Activated naive CD8-positive, alpha-beta T cell (primary cell): ENCODE data around the gene RBMX.

ENCODE experiments used
- H3K27ac Mint-ChIP-seq: one replicate; pipeline ENCODE4 v1.8.0; 2021; ENCODE audit warnings: mixed read lengths
- H3K27me3 Mint-ChIP-seq: one replicate; pipeline ENCODE4 v1.8.0; 2021; ENCODE audit warnings: mixed read lengths
- H3K36me3 Mint-ChIP-seq: one replicate; pipeline ENCODE4 v1.8.0; 2021; ENCODE audit warnings: mixed read lengths
- H3K4me1 Mint-ChIP-seq: one replicate; pipeline ENCODE4 v1.8.0; 2021; ENCODE audit warnings: low read depth, mixed read lengths
- H3K4me3 Mint-ChIP-seq: one replicate; pipeline ENCODE4 v1.8.0; 2021; ENCODE audit warnings: mild to moderate bottlenecking, mixed read lengths
- H3K9me3 Mint-ChIP-seq: one replicate; pipeline ENCODE4 v1.8.0; 2021; ENCODE audit warnings: low read depth, mixed read lengths

The RBMX gene

GRCh38 chrX:136866337-136867095 lies 14.0 kb downstream of the RBMX start:
- no peaks in the 10 kb centered on the region for H3K27me3 Mint-ChIP-seq
- peak overlapping the region; percentile 66 for H3K4me3 Mint-ChIP-seq
- peak overlapping the region; percentile 64 for H3K27ac Mint-ChIP-seq

GRCh38 chrX:136865270-136866158 lies 15.0 kb downstream of the RBMX start:
- H3K4me1 Mint-ChIP-seq: peaks cover 42% of the 10 kb centered on the region
- H3K4me3 Mint-ChIP-seq: no peak overlapping the region
- peak overlapping the region; percentile 64 for H3K27ac Mint-ChIP-seq
- no peaks in the 10 kb centered on the region for H3K27me3 Mint-ChIP-seq
- H3K9me3 Mint-ChIP-seq: no peaks in the 10 kb centered on the region
- H3K36me3 Mint-ChIP-seq: peaks cover 8% of the 10 kb centered on the region

More at GRCh38 chrX:136866337-136867095, 14.0 kb downstream of the RBMX start:
- Mint-ChIP-seq H3K36me3 (peaks cover 7% of the 10 kb centered on the region), H3K9me3 (no peaks in the 10 kb centered on the region), H3K4me1 (peaks cover 40% of the 10 kb centered on the region)

- peaks cover 37% of the 10 kb centered on the region for H3K4me1 Mint-ChIP-seq
- no peak overlapping the region for H3K27ac Mint-ChIP-seq
- peaks cover 6% of the 10 kb centered on the region for H3K36me3 Mint-ChIP-seq
- H3K4me3 Mint-ChIP-seq: no peak overlapping the region
- H3K9me3 Mint-ChIP-seq: no peaks in the 10 kb centered on the region
- no peaks in the 10 kb centered on the region for H3K27me3 Mint-ChIP-seq
Observed at GRCh38 chrX:136863826-136864225, 16.7 kb downstream of the RBMX start.

GRCh38 chrX:136862546-136862945 lies 18.0 kb downstream of the RBMX start:
- no peak overlapping the region for H3K4me3 Mint-ChIP-seq
- H3K27ac Mint-ChIP-seq: no peak overlapping the region
- no peaks in the 10 kb centered on the region for H3K9me3 Mint-ChIP-seq
- peaks cover 11% of the 10 kb centered on the region for H3K36me3 Mint-ChIP-seq
- H3K27me3 Mint-ChIP-seq: no peaks in the 10 kb centered on the region
- H3K4me1 Mint-ChIP-seq: peaks cover 41% of the 10 kb centered on the region

GRCh38 chrX:136861877-136862276 lies 18.6 kb downstream of the RBMX start:
- H3K27me3 Mint-ChIP-seq: no peaks in the 10 kb centered on the region
- peaks cover 36% of the 10 kb centered on the region for H3K4me1 Mint-ChIP-seq
- peaks cover 9% of the 10 kb centered on the region for H3K36me3 Mint-ChIP-seq
- peak overlapping the region; percentile 59 for H3K27ac Mint-ChIP-seq
- H3K4me3 Mint-ChIP-seq: no peak overlapping the region
- no peaks in the 10 kb centered on the region for H3K9me3 Mint-ChIP-seq

- Mint-ChIP-seq H3K27ac (peak overlapping the region; percentile 66), H3K9me3 (no peaks in the 10 kb centered on the region), H3K4me1 (peaks cover 29% of the 10 kb centered on the region), H3K4me3 (no peak overlapping the region), H3K36me3 (peaks cover 16% of the 10 kb centered on the region), H3K27me3 (no peaks in the 10 kb centered on the region)
Observed at GRCh38 chrX:136858007-136858756, 22.3 kb downstream of the RBMX start.

GRCh38 chrX:136856551-136856950 lies 24.0 kb downstream of the RBMX start:
- H3K27ac Mint-ChIP-seq: no peak overlapping the region
- H3K9me3 Mint-ChIP-seq: no peaks in the 10 kb centered on the region
- peaks cover 24% of the 10 kb centered on the region for H3K4me1 Mint-ChIP-seq
- no peak overlapping the region for H3K4me3 Mint-ChIP-seq
- H3K27me3 Mint-ChIP-seq: no peaks in the 10 kb centered on the region
- peaks cover 16% of the 10 kb centered on the region for H3K36me3 Mint-ChIP-seq

- peaks cover 14% of the 10 kb centered on the region for H3K36me3 Mint-ChIP-seq
- H3K4me1 Mint-ChIP-seq: peaks cover 24% of the 10 kb centered on the region
- no peak overlapping the region for H3K4me3 Mint-ChIP-seq
- no peaks in the 10 kb centered on the region for H3K9me3 Mint-ChIP-seq
- no peaks in the 10 kb centered on the region for H3K27me3 Mint-ChIP-seq
- H3K27ac Mint-ChIP-seq: peak overlapping the region; percentile 28
Observed at GRCh38 chrX:136856050-136856449, 24.5 kb downstream of the RBMX start.

- H3K36me3 Mint-ChIP-seq: peaks cover 9% of the 10 kb centered on the region
- H3K27ac Mint-ChIP-seq: peak overlapping the region; percentile 41
- H3K9me3 Mint-ChIP-seq: no peaks in the 10 kb centered on the region
- H3K27me3 Mint-ChIP-seq: no peaks in the 10 kb centered on the region
- H3K4me1 Mint-ChIP-seq: peaks cover 10% of the 10 kb centered on the region
- H3K4me3 Mint-ChIP-seq: no peak overlapping the region
Observed at GRCh38 chrX:136851526-136851925, 29.0 kb downstream of the RBMX start.

GRCh38 chrX:136850441-136851175 lies 29.9 kb downstream of the RBMX start:
- Mint-ChIP-seq H3K4me1 (peaks cover 9% of the 10 kb centered on the region), H3K27ac (no peak overlapping the region), H3K4me3 (no peak overlapping the region), H3K9me3 (no peaks in the 10 kb centered on the region), H3K27me3 (no peaks in the 10 kb centered on the region), H3K36me3 (peaks cover 9% of the 10 kb centered on the region)

GRCh38 chrX:136849395-136849794 lies 31.1 kb downstream of the RBMX start:
- no peak overlapping the region for H3K27ac Mint-ChIP-seq
- H3K36me3 Mint-ChIP-seq: peaks cover 8% of the 10 kb centered on the region

GRCh38 chrX:136847874-136848273 lies 32.7 kb downstream of the RBMX start:
- peaks cover 4% of the 10 kb centered on the region for H3K4me1 Mint-ChIP-seq

More at GRCh38 chrX:136849395-136849794, 31.1 kb downstream of the RBMX start:
- Mint-ChIP-seq H3K4me1 (peaks cover 9% of the 10 kb centered on the region), H3K9me3 (no peaks in the 10 kb centered on the region), H3K4me3 (no peak overlapping the region), H3K27me3 (no peaks in the 10 kb centered on the region)

GRCh38 chrX:136839196-136839595 lies 41.3 kb downstream of the RBMX start:
- H3K27me3 Mint-ChIP-seq: no peaks in the 10 kb centered on the region
- no peaks in the 10 kb centered on the region for H3K9me3 Mint-ChIP-seq
- H3K4me1 Mint-ChIP-seq: no peaks in the 10 kb centered on the region
- H3K36me3 Mint-ChIP-seq: no peaks in the 10 kb centered on the region
- no peak overlapping the region for H3K4me3 Mint-ChIP-seq
- no peak overlapping the region for H3K27ac Mint-ChIP-seq

More at GRCh38 chrX:136847874-136848273, 32.7 kb downstream of the RBMX start:
- H3K9me3 Mint-ChIP-seq: no peaks in the 10 kb centered on the region
- no peak overlapping the region for H3K4me3 Mint-ChIP-seq
- no peak overlapping the region for H3K27ac Mint-ChIP-seq
- H3K27me3 Mint-ChIP-seq: no peaks in the 10 kb centered on the region
- peaks cover 3% of the 10 kb centered on the region for H3K36me3 Mint-ChIP-seq

- H3K27ac Mint-ChIP-seq: no peak overlapping the region
- no peaks in the 10 kb centered on the region for H3K27me3 Mint-ChIP-seq
- H3K9me3 Mint-ChIP-seq: no peaks in the 10 kb centered on the region
- H3K36me3 Mint-ChIP-seq: peaks cover 2% of the 10 kb centered on the region
- H3K4me3 Mint-ChIP-seq: no peak overlapping the region
- no peaks in the 10 kb centered on the region for H3K4me1 Mint-ChIP-seq
Observed at GRCh38 chrX:136835761-136836160, 44.8 kb downstream of the RBMX start.
